COR-L47 (cell line): ENCODE measurements around the gene UBAP2L.
"Not testable (repeated sequence)": the region's sequence is repeated elsewhere in the genome, so short reads cannot be mapped to it uniquely, and the experiment has no call there.

Experiments
- DNase-seq: peaks from one replicate; lab custom pipeline; 2025; lab: John Stamatoyannopoulos, UW

UBAP2L gene

DNA sequence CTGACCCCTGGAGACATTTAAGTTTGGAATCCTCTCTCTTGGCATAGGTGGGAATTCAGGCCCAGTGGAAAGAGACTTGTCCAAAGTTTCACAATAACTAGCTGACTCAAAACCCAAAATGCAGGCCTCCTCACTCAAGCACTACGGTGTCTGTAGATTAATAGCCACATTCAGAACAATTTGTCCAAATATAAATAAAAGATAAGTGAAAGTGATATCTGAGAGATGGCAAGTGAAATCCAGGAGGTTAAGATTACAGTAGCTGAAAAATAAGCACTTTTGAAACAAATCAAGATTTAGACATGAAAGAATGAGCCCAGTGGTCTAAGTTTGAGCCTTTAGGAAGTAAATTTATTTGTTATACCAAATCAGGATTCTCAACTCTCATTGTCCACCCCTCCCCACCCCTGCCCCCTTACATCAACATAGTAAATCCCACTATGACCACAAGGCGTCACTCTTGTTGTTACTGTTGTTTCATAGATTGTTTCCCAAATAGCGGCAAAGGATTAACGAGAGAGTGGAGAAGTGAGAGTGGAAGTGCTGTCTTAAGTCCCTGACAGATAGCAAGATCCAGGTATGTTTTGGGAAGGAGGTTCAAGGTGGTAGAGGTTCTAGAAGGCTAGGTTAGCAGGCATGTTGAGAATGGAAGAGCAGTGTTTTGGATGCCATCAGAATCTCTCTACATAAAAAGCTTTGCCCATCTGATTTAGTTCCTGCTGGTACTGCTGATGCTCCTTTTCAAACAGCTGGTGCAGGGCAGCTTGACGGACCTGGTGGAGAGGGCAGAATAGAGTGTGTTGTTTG lies 21.8 kb upstream of the UBAP2L start:
- peak; percentile 29 for DNase-seq

DNA sequence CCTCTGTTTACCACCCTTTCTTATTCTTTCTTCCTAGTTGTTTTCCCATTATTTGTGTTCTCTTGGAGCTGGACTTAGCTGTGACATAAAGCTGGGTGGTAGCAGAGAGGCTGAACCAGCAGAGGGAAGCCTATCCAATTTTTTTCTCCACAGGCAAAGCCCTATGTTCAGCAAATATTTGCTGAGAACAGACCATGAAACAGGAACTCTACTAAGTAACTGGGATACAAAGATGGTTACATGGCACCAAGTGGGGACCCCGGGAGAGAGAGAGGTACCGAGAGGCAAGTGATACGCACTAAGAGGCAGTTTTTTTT lies 21.2 kb upstream of the UBAP2L start:
- DNase-seq, result no peak

DNA sequence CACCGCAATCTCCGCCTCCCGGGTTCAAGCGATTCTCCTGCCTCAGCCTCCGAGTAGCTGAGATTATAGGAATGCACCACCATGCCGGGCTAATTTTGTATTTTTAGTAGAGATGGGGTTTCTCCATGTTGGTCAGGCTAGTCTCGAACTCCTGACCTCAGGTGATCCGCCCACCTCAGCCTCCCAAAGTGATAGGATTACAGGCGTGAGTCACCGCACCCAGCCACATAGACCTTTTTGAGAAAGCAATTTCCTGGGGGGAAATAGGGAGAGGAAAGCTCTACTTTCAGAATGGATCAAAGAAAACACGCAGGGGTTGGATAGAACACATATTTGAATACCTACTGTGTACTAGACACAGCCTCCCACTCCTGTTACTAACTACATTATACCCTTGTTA lies 15.0 kb upstream of the UBAP2L start:
- DNase-seq, result not testable (repeated sequence)

DNA sequence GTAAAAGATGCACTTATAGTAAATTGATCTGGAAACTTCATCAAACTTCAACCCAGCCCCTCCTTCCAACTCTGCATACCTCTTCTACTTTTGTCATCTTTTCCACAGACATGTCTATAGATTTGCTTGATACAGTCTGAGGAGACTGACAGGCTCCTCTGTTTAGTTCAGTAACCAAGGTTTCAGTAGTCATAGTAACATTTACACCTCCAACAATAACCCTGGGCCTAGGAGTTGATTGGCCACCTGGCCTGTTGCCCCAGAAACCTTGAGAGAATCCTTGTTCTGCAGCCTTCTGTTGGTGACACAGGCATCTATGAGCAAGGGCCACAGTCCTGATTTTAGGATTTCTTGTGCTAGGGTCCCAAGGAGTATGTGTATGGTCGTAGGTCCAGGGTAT lies 14.6 kb upstream of the UBAP2L start, which contains the start of gene CFAP141:
CFAP141 (minus strand) TSS at position 138 of the 400 bp plus-strand sequence; CDS start at position 112, 26 bp downstream.
- no peak for DNase-seq

DNA sequence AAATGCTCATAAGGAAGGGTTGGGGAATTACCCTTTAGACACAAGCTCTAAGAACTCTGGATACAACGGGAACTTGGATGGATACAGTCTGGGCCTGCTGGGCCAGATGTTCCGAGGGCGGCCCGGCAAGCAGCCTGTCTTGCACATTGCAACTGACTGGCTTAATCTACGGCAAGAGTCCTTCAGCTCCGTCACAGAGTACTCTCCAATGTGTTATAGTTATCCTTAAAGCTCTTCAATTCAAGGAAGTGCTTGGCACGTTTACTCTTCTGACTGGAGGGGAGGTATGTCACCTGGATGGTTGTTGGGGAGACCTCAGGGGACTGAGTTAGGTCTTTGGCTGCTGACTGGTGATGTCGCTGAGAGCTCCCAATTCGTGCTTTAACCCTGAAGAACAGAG lies 13.5 kb upstream of the UBAP2L start:
- no peak for DNase-seq

DNA sequence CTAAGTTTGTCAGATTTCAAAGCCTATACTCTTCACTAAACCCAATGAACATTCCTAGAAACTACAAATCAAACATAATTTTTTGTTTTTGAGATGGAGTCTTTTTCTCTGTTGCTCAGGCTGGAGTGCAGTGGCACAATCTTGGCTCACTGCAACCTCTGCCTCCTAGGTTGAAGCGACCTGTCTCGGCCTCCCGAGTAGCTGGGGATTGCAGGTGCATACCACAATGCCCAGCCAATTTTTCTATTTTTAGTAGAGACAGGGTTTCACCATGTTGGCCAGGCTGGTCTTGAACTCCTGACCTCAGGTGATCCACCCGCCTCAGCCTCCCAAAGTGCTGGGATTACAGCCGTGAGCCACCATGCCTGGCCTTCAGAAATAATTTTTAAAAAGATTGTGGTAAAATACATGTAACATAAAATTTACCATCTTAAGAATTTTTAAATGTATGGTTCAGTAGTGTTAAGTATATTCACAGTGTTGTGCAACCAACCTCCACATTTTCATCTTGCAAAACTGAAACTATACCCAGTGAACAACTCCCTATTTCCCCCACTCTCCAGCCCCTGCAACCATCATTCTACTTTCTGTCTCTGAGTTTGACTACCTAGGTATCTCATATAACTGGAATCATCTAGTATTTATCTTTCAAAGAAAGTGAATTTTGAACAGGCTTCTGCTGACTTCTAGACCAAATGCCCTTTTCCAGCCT lies 11.9 kb upstream of the UBAP2L start:
- no peak for DNase-seq

DNA sequence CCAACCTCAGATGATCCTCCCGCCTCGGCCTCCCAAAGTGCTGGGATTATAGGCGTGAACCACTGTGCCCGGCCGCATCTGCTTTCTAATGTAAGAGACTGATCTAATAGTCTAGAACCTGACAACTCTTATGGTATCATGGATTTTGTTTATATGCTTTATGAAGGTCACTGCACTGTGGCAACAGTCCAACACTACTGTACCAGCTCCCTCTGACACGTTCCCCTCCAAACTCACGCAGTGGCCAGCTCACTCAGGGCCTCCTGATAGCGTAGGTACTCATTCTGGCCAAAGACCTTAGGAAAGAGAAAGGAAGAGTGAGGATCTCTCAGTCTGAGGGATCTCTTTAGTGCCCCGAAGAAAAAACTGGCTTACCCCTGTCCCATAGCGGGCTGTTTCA lies 8.7 kb upstream of the UBAP2L start:
- no peak for DNase-seq

DNA sequence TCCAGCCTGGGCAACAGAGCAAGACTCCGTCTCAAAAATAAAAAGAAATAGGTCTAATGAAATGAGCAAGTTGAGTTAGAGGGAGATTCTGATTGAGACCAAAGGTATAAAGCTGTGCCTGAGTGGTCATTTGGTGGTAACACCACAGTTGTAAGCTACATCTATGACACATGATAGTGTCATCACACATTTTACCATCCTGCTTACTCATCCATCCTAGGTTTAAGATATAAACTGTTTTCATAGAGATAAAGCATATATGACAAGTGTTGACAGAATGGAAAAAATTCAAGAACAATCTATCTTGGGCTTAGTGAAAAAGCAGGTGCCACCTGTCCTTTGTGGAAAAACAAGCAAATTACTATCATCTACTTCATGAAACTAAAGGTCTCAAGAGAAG lies 7.5 kb upstream of the UBAP2L start:
- no peak for DNase-seq

DNA sequence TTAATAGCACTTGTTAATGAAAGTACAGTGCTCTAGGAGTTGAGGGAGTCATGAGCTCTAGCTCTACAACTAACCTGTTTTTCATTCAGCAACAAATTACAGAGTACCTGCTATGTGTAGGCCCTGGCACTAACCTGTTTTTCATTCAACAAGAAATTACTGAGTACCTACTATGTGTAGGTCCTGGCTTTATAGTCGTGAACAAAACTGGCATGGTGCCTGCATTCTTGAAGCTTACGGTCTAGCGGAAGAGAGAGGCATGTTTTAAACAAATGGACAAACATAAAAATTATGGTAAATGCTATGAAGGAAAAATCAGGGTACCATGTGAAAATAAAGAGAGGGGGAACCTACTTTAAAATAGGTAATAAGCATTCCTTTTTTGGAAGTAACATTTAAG lies 2.2 kb upstream of the UBAP2L start:
- no peak for DNase-seq

DNA sequence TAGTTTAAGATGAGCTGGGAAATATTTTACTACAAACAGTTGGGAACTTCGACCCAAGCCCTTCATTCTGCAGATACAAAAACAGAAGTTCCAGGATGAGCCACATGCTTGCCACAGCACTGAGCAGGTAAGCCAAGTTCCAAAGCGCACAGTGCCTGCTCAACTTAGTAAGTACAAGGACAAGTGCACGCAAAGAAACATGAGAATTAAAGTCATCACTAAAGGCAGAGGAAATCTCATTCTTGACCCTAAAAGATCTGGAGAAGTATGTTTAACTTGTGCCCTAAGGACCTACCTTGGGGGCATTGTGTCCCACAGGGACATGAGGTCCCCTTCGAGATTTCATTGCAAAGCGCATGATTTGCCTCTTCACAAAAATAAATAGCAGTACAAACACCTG lies 1.2 kb upstream of the UBAP2L start:
- DNase-seq, result no peak

DNA sequence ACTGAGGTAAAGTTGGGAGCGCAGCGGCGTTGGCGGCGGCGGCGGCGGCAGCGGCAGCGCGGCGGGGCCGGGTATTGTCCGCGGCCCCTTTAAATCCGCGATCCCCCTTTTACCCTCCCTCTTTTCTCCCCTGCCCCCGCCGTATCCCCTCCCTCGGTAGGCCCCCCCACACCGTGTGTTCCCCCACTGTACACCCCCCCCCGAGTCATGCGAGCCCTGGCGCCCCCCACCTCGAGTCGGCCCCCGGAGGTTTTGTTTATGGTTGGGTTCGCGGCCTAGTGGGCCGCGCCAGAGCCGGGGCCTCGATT lies 169 bp downstream of the UBAP2L start:
- DNase-seq, result no peak

DNA sequence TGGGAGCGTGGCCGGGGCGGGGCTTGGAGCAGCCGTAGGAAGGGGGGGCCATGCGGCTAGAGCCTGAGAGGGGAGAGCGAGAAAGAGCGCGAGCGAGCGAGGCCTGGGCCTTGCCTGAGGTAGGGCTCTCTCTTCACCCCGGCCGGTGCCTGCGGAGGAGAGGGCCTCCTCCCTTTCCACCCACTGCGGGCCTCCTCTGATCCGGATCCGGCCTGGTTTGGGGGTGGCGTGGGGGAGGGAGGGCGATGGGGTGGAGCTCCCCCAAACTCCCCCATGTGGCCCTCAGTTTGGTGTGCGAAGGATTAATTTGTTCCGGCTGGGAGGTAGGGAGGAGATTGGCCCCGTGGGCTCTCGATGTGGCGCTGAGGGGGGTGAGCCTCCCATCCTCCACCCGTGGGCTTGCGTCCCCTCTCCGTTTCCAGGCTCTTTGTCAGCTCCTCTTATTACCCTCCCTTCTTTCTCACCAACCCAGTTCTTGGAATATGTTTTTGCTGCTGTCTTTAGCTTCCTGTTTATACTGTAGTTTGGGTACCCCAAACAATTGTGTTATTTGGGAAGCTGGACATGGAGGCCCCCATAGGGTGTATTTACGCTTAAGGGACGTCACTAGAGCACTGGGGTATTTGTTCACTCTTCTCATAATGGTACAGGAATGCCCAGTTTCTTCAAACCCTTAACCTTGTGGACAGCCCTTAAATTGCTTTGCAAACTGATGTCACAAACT lies 685 bp downstream of the UBAP2L start:
- DNase-seq, result peak; percentile 19

DNA sequence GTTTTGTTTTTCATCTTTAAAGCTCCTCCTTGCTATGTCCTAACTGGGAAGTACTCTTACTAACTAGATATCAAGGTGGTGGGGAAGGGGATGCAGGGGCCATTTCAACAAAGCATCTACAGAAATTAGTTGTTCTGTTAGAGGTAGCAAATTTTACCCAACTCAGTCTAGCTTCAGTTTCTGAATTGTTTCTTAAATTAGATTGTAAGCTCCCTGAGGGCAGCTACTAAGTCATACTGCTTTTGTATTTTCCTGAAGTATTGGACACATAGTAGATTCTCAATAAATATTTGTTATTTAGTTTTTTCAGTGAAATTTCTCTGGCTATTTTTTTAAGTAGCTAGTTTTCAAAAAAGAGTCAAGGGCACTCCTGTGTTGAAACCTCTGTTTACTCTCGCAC lies 1.8 kb downstream of the UBAP2L start:
- DNase-seq, result no peak

DNA sequence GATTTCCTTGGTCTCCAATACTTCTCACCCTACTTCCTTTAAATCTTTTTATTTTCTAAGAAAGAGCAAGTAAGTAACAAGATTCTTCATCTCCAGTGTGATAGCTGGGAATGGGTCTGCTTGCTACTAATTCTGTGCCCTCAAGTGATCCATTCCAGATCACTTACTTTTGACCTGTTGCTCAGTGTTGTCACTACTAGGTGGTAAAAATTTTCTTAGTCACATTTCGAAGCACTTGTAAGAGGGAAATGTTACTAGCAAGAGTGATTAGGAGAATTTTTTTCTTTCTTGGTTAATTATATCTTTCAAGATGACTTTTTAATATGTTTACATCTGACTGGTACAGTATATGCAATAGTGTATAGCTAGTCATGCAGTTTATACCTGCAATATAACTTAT lies 2.2 kb downstream of the UBAP2L start:
- no peak for DNase-seq

DNA sequence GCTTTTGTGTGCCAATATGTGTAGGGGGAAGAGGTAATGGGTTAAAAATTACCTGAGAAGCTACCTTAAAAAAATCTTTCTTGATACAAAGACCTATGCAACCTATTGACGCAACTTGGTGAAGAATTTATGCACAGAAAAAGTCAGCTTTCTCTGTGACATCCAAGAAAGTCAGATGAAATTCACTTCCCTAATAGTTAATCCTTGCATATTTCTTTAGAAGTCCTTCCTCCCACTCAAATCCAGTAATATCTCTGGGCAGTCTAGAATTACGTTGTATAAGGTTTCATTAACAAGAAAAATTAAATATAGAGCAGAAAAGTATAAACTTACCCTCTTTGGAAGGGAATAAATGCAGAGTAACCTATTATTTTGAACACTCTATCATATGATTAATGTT lies 2.9 kb downstream of the UBAP2L start:
- no peak for DNase-seq

DNA sequence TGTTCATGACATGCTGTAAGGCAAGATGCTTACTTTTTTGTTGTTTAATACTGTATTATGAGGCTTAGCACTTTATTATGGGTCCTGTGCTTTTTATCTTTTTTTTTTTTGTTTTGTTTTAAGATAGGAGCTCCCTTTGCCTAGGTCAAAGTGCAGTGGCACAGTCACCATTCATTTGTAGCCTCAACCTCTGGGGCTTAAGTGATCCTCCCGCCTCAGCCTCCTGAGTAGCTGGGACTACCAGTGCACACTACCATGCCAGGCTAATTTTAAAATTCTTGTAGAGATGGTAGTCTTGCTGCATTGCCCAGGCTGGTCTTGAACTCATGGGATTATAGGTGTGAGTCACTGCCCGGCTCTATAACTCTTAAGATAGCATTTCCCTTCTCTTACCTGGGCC lies 4.6 kb downstream of the UBAP2L start:
- no peak for DNase-seq

DNA sequence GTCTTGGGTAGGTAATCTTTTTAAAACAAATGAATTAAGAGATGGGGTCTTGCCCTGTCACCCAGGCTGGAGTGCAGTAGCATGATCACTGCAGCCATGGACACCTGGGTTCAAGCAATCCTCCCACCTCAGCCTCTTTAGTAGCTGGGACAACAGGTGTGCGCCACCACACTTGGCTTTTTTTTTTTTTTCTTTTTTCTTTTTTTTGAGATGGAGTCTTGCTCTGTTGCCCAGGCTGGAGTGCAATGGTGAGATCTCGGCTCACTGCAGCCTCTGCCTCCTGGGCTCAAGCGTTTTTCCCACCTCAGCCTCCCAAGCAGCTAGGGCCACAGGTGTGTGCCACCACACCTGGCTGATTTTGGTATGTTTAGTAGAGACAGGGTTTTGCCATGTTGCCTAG lies 10.4 kb downstream of the UBAP2L start:
- not testable (repeated sequence) for DNase-seq

DNA sequence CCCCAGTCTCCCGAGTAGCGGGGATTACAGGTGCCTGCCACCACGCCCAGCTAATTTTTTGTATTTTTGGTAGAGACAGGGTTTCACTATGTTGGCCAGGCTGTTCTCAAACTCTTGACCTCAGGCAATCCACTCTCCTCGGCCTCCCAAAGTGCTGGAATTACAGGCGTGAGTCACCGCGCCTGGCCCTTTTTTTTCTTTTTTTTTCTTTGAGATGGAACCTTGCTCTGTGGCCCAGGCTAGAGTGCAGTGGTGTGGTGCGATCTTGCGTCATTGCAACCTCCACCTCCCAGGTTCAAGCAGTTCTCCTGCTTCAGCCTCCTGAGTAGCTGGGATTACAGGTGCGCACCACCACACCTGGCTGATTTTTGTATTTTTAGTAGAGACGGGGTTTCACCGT lies 12.4 kb downstream of the UBAP2L start:
- DNase-seq, result not testable (repeated sequence)

DNA sequence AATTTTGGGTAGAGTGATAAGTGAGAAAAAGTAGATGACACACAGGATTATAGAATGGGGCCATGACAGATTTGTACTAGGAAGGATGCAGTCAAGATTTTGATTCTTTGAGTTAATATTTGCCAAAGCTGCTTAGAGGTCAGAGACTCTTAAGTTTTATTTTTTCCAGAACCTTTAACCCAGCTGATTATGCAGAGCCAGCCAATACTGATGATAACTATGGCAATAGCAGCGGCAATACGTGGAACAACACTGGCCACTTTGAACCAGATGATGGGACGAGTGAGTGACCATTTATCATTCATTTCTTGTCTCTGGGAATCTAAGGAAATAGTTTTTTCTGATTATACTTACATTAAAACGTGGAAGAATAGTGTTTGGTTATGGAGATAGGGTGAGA lies 16.1 kb downstream of the UBAP2L start:
- DNase-seq, result no peak

DNA sequence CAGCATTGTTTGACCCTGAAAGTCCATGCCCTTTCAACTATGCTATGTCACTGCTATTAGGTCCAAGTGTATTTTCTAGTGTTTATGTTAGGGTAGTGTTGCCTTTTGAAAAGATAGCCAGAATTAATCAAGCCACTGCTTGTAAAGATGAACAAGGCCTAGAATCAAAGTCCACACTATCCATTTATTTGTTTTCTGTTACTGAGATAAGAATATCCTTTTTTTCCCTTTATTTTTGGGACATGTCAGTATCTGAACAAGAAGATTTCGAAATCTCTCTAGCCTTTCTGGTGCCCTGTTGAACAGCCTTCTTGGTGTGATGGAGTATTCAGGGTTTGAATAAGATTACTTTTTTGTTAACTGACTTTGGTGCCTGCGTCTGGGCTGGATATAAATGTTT lies 16.7 kb downstream of the UBAP2L start:
- DNase-seq, result no peak

DNA sequence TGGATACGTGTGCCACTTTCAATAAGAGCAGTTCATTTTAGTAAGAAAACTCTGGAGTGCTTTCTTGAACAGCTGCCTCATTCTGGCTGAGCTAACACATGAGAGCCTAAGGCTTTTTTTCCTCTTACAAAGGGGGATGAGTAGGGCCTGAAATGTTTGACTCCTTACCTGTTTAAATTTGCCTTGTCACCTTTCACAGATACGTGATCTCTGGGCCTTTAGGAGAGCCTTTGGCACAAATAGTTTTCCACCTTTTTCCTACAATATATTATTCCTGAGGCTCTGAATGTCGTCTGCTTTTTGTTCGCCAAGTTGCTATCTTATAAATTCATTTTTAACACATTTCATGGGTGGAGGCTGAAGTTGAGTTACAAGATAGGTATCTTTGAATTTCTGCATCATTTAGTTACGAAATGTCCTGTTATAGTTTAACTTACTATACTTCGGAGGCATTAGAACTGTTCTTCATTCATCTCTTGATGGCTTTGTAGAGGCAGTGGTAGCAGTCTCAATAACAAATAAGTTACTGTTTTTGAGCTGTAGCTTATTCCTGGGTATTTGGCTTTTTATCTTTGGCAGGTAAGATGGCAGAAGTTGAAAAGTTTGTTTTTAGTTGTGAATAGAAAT lies 17.2 kb downstream of the UBAP2L start:
- DNase-seq, result no peak

DNA sequence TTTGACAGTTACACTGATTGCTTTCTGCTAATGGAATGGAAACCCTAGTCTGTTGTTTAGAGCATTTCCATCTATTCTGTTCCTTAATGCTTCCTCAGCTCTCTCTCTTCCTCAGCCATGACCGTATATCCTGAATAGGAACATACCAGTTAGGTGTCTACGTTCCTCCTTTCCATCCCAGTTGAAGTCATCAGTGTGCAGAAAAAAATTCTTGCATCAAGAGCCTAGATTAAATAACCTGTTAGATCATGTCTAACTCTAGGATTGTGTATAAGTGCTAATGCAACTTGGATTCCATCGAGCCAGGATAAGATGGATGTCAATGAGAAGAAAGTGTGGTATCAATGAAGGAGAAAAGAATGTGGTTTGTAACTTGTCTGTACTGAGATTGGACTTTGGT lies 18.7 kb downstream of the UBAP2L start:
- no peak for DNase-seq

DNA sequence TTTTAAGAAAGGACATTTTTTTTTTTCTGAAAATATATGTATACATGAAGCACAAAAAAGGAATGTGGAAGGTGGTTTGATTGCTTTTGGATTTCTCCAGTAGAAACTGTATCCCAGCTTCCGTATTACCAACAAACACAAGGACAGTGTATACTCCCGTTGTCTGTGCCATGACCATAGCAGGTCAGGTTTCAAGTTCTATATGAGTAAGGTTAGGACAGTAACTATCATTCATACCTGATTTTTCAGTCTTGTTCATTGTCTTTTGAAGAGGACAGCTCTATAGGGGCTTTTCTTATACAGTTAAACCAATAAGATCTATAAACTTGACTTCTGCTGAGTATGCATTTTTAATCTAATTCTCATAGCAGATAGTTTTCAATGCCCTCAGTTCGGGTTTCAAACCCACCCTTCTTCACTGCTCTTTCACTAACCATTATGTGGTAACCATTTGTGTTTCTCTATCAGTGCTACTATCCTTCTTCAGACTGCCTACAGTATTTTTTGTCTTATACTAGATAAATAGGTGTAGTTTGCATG lies 19.6 kb downstream of the UBAP2L start:
- no peak for DNase-seq
